SK-N-SH (cell line): Measurements from ENCODE around the gene MCUR1. TPM values are rescaled to one million over a fixed set of nuclear protein-coding genes. Genes with fewer than 3 reads are reported as not detected.

Experiments used
- CTCF ChIA-PET: fragments of 300-600, 350-600 bp; formaldehyde crosslinking; extraction: SDS; loops from one replicate; lab custom pipeline; 2021; lab: Yijun Ruan, JAX
- POLR2A ChIA-PET: fragments of 350-600 bp; sonication (Branson Sonifier 250); formaldehyde crosslinking; extraction: SDS; loops from one replicate; lab custom pipeline; 2020; ENCODE audit warnings: antibody characterized with exemption, inconsistent platforms; lab: Yijun Ruan, JAX
- DNase-seq: peaks from one replicate; pipeline ENCODE4 v3.0.0; 2012
- H2AFZ ChIP-seq: fragments of 200-600 bp; sonication (generic); 2 replicates; pipeline ENCODE4 v1.8.1; 2016; ENCODE audit warnings: antibody characterized with exemption, mild to moderate bottlenecking, low read depth
- H3F3A ChIP-seq: fragments of 200-600 bp; sonication (generic); replicated peaks from 2 replicates; pipeline ENCODE3; 2016; ENCODE audit warnings: antibody characterized with exemption, mild to moderate bottlenecking; ENCODE audit not compliant: insufficient read depth
- H3K27ac ChIP-seq, 2 experiments: fragments of 200-500 bp in 1 of 2; fragments of 200-600 bp in 1 of 2; sonication (Bioruptor generic) in 1 of 2; sonication (generic), shearing (Covaris generic) in 1 of 2; 2 replicates each; pipeline versions ENCODE4 v1.5.1 to v1.6.1; 2014 to 2016; ENCODE audit warnings: low read depth in 2 of 2, inconsistent platforms in 1 of 2, low read length in 1 of 2, mild to moderate bottlenecking in 1 of 2, mixed read lengths in 1 of 2
- H3K27me3 ChIP-seq: fragments of 200-600 bp; sonication (generic), shearing (Covaris generic); 2 replicates; pipeline ENCODE4 v1.6.1; 2016; ENCODE audit warnings: mixed run types; ENCODE audit not compliant: insufficient read depth
- H3K36me3 ChIP-seq, 2 experiments: fragments of 200-500 bp in 1 of 2; fragments of 200-600 bp in 1 of 2; sonication (Bioruptor generic) in 1 of 2; sonication (generic) in 1 of 2; replicated peaks in 1 of 2; 2 replicates each; pipeline versions ENCODE3 to v1.5.1; 2014 to 2016; ENCODE audit warnings: low read length in 1 of 2, mild to moderate bottlenecking in 1 of 2; ENCODE audit not compliant: insufficient read depth in 2 of 2, control insufficient read depth in 1 of 2
- H3K4me1 ChIP-seq, 2 experiments: fragments of 200-500 bp in 1 of 2; fragments of 200-600 bp in 1 of 2; sonication (Bioruptor generic) in 1 of 2; sonication (generic), shearing (Covaris generic) in 1 of 2; 2 replicates each; pipeline versions ENCODE4 v1.5.1 to v1.6.1; 2014 to 2016; ENCODE audit warnings: low read depth in 1 of 2, low read length in 1 of 2, mixed run types in 1 of 2; ENCODE audit not compliant: insufficient read depth in 2 of 2, control insufficient read depth in 1 of 2
- H3K4me2 ChIP-seq: fragments of 200-600 bp; sonication (generic), shearing (Covaris generic); 2 replicates; pipeline ENCODE4 v1.6.1; 2017; ENCODE audit warnings: mixed run types
- H3K4me3 ChIP-seq, 2 experiments: fragments of 200-500 bp in 1 of 2; fragments of 200-600 bp in 1 of 2; sonication (Bioruptor generic) in 1 of 2; sonication (generic), shearing (Covaris generic) in 1 of 2; 2 replicates each; pipeline versions ENCODE4 v1.5.1 to v1.8.1; 2014 to 2016; ENCODE audit warnings: low read depth in 2 of 2, inconsistent platforms in 1 of 2, low read length in 1 of 2, mild to moderate bottlenecking in 1 of 2, mixed read lengths in 1 of 2, moderate library complexity in 1 of 2
- H3K79me2 ChIP-seq: fragments of 200-600 bp; sonication (generic); 2 replicates; pipeline ENCODE4 v1.8.1; 2017; ENCODE audit warnings: mild to moderate bottlenecking; ENCODE audit not compliant: insufficient read depth
- H3K9ac ChIP-seq: fragments of 200-600 bp; sonication (generic); 2 replicates; pipeline ENCODE4 v1.6.1; 2017; ENCODE audit warnings: mixed run types
- H3K9me2 ChIP-seq: fragments of 200-600 bp; sonication (generic); 2 replicates; pipeline ENCODE4 v1.6.1; 2017; ENCODE audit warnings: mixed run types
- H3K9me3 ChIP-seq: fragments of 200-600 bp; sonication (generic); 2 replicates; pipeline ENCODE4 v1.6.1; 2017; ENCODE audit warnings: mixed run types, mild to moderate bottlenecking, moderate library complexity
- H4K20me1 ChIP-seq: fragments of 200-600 bp; sonication (generic); 2 replicates; pipeline ENCODE4 v1.6.1; 2017; ENCODE audit warnings: mild to moderate bottlenecking, mixed run types; ENCODE audit not compliant: insufficient read depth
- CTCF ChIP-seq: fragments of 200-600 bp; sonication (generic); IDR thresholded peaks from 2 replicates; pipeline ENCODE4 v1.6.1; 2017; ENCODE audit warnings: antibody characterized with exemption, mild to moderate bottlenecking, moderate library complexity
- ELF1 ChIP-seq: IDR thresholded peaks from 2 replicates; pipeline ENCODE4 v1.4.0; 2012
- JUND ChIP-seq: IDR thresholded peaks from 2 replicates; pipeline ENCODE4 v1.4.0; 2012
- MEF2A ChIP-seq: IDR thresholded peaks from 2 replicates; pipeline ENCODE4 v1.4.0; 2012; ENCODE audit warnings: low read depth, borderline replicate concordance
- RAD21 ChIP-seq: IDR thresholded peaks from 2 replicates; pipeline ENCODE4 v1.6.1; 2012; ENCODE audit warnings: mild to moderate bottlenecking, low read length
- SMC3 ChIP-seq: IDR thresholded peaks from 2 replicates; pipeline ENCODE4 v1.6.1; 2012; ENCODE audit warnings: low read depth, low read length, improper control_type of control experiment
- TCF12 ChIP-seq: IDR thresholded peaks from 2 replicates; pipeline ENCODE4 v1.4.0; 2012
- TEAD4 ChIP-seq: IDR thresholded peaks from 2 replicates; pipeline ENCODE4 v1.4.0; 2012; ENCODE audit warnings: mild to moderate bottlenecking, borderline replicate concordance; ENCODE audit not compliant: insufficient read depth
- USF2 ChIP-seq: fragments of 150-350 bp; IDR thresholded peaks from 2 replicates; pipeline ENCODE4 v1.6.1; 2017; ENCODE audit warnings: antibody characterized with exemption, low read length, low read depth, borderline replicate concordance
- YY1 ChIP-seq: IDR thresholded peaks from 2 replicates; pipeline ENCODE4 v1.4.0; 2012; ENCODE audit warnings: low read depth, mild to moderate bottlenecking
- WGBS: methylation state at CpG from one replicate; pipeline ENCODE4 v1.1.6; 2017; ENCODE audit warnings: low lambda C conversion rate; 5-methylcytosine and 5-hydroxymethylcytosine counted together
- polyA plus RNA-seq, 3 experiments: library from polyadenylated mRNA; depleted of rRNA; stranded (reverse); fragments of >200 nt; gene quantifications; 2 replicates each; pipeline ENCODE4 v1.2.3, GENCODE V29; 2012
- TF ChIP-seq, protein P1 (sequence below): IDR thresholded peaks from 2 replicates; pipeline ENCODE4 v1.4.0; 2012; ENCODE audit warnings: low read depth, borderline replicate concordance

Gene MCUR1
- polyA plus RNA-seq, 1 of the 3 experiments (the other 2 are of a cell fraction), result 8.3 TPM

DNA sequence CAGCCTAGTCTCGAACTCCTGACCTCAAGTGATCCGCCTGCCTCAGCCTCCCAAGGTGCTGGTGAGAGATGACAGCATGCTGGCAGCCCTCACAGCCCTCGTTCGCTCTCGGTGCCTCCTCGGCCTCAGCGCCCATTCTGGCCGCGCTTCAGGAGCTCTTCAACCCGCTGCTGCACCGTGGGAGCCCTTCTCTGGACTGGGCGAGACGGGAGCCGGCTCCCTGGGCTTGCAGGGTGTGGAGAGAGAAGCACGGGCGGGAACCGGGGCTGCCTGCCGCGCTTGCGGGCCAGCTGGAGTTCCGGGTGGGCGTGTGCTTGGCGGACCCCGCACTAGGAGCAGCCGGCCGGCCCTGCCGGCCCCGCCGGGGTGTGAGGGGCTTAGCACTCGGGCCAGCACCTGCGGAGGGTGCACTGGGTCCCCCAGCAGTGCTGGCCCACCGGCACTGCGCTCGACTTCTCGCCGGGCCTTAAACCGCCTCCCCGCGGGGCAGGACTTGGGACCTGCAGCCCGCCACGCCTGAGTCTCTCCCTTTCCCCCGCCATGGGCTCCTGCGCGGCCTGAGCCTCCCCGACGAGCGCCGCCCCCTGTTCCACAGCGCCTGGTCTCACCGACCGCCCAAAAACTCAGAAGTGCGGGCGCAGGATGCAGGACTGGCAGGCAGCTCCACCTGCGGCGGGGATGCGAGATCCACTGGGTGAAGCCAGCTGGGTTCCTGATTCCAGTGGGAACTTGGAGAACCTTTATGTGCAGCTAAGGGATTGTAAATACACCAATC lies 71.2 kb downstream of the MCUR1 start:
- H3K9ac ChIP-seq, result no peak overlapping the region
- H3K79me2 ChIP-seq, result no peaks in the 10 kb centered on the region
- no peak overlapping the region for H3K4me3 ChIP-seq
- CTCF ChIA-PET, result no interaction called here
- no peaks in the 10 kb centered on the region for H3K9me2 ChIP-seq
- 91% methylated on average over 34 of the region's 56 CpGs for WGBS
- H3F3A ChIP-seq, result no peaks in the 10 kb centered on the region
- no peaks in the 10 kb centered on the region for H3K9me3 ChIP-seq
- POLR2A ChIA-PET, result interaction anchor here (0.6 kb wide), 1 partner anchor 38 kb away, joined by 3 read pairs; no protein-coding TSS in a partner anchor
- no peaks in the 10 kb centered on the region for H4K20me1 ChIP-seq
- H3K4me1 ChIP-seq, result no peaks in the 10 kb centered on the region
- no peak overlapping the region for H3K4me2 ChIP-seq
- H3K27ac ChIP-seq, result no peak overlapping the region
- no peak for DNase-seq
- no peak overlapping the region for H2AFZ ChIP-seq
- no peak for TF ChIP-seq TEAD4
- no peak for TF ChIP-seq YY1
- TF ChIP-seq, protein P1, sequence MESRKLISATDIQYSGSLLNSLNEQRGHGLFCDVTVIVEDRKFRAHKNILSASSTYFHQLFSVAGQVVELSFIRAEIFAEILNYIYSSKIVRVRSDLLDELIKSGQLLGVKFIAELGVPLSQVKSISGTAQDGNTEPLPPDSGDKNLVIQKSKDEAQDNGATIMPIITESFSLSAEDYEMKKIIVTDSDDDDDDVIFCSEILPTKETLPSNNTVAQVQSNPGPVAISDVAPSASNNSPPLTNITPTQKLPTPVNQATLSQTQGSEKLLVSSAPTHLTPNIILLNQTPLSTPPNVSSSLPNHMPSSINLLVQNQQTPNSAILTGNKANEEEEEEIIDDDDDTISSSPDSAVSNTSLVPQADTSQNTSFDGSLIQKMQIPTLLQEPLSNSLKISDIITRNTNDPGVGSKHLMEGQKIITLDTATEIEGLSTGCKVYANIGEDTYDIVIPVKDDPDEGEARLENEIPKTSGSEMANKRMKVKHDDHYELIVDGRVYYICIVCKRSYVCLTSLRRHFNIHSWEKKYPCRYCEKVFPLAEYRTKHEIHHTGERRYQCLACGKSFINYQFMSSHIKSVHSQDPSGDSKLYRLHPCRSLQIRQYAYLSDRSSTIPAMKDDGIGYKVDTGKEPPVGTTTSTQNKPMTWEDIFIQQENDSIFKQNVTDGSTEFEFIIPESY, result no peak
- H3K27me3 ChIP-seq, result no peaks in the 10 kb centered on the region
- no peaks in the 10 kb centered on the region for H3K36me3 ChIP-seq

GRCh38 chr6:13741365-13741764 lies 73.0 kb downstream of the MCUR1 start:
- DNase-seq, result no peak
- Histone ChIP-seq H3K4me3 (no peak overlapping the region), H2AFZ (no peak overlapping the region), H3K9ac (no peak overlapping the region), H3K4me2 (no peak overlapping the region), H3K27ac (no peak overlapping the region), H3K4me1 (no peaks in the 10 kb centered on the region), H3K36me3 (no peaks in the 10 kb centered on the region), H4K20me1 (no peaks in the 10 kb centered on the region), H3K9me2 (no peaks in the 10 kb centered on the region), H3F3A (no peaks in the 10 kb centered on the region), H3K27me3 (no peaks in the 10 kb centered on the region), H3K79me2 (no peaks in the 10 kb centered on the region), H3K9me3 (no peaks in the 10 kb centered on the region)
- WGBS, result 86% methylated on average over 4 of the region's 4 CpGs
- CTCF ChIA-PET, result no interaction called here
- TF ChIP-seq SMC3 (no peak), RAD21 (no peak), MEF2A (no peak), JUND (no peak), CTCF (no peak), USF2 (no peak), TCF12 (no peak), ELF1 (no peak)
- POLR2A ChIA-PET, result no interaction called here

Other genes with a start within 250 kb of the MCUR1 start
- gene SIRT5, start 240.0 kb downstream of the MCUR1 start, polyA plus RNA-seq (2012; rRNA removed), result 6.7 and 9.0 TPM in 2 replicates
- gene NOL7, start 199.2 kb downstream of the MCUR1 start, polyA plus RNA-seq (2012; rRNA removed), result 75.7 and 103 TPM in 2 replicates
- 19.9 and 20.4 TPM in 2 replicates for gene RANBP9, start 102.7 kb downstream of the MCUR1 start, polyA plus RNA-seq (2012; rRNA removed)
- gene RNF182, start 110.4 kb upstream of the MCUR1 start, polyA plus RNA-seq (2012; rRNA removed), result 8.0 and 10.9 TPM in 2 replicates